Parathyroid adenoma (tissue), 2 donors: ENCODE measurements around the gene MASP2.
"Not testable (repeated sequence)": the region's sequence is repeated elsewhere in the genome, so short reads cannot be mapped to it uniquely, and the experiment has no call there.

ENCODE experiments used
- H2AFZ ChIP-seq: fragments of 300-600 bp; sonication (generic); one replicate; pipeline ENCODE4 v1.7.0; 2017; ENCODE audit warnings: antibody characterized with exemption, mild to moderate bottlenecking
- H3K27ac ChIP-seq: fragments of 300-600 bp; sonication (generic); one replicate; pipeline ENCODE4 v1.7.0; 2017
- H3K27me3 ChIP-seq: fragments of 300-600 bp; sonication (generic); one replicate; pipeline ENCODE4 v1.7.0; 2017; ENCODE audit warnings: low read length; ENCODE audit not compliant: control insufficient read depth, insufficient read depth
- H3K36me3 ChIP-seq: fragments of 300-600 bp; sonication (generic); one replicate; pipeline ENCODE4 v1.7.0; 2017; ENCODE audit warnings: low read length; ENCODE audit not compliant: control insufficient read depth, insufficient read depth
- H3K4me1 ChIP-seq: fragments of 300-600 bp; sonication (generic); one replicate; pipeline ENCODE4 v1.7.0; 2017; ENCODE audit warnings: control low read depth
- H3K4me2 ChIP-seq: fragments of 300-600 bp; sonication (generic); one replicate; pipeline ENCODE4 v1.7.0; 2017; ENCODE audit warnings: low read length
- H3K4me3 ChIP-seq: fragments of 300-600 bp; sonication (generic); one replicate; pipeline ENCODE4 v1.7.0; 2017; ENCODE audit warnings: low read depth, low read length
- H3K79me2 ChIP-seq: fragments of 300-600 bp; sonication (generic); one replicate; pipeline ENCODE4 v1.7.0; 2017; ENCODE audit warnings: control low read depth
- H3K9ac ChIP-seq: fragments of 300-600 bp; sonication (generic); one replicate; pipeline ENCODE4 v1.7.0; 2017; ENCODE audit warnings: mild to moderate bottlenecking
- H3K9me3 ChIP-seq: fragments of 300-600 bp; sonication (generic); one replicate; pipeline ENCODE4 v1.7.0; 2017; ENCODE audit warnings: low read length; ENCODE audit not compliant: control insufficient read depth
- TF ChIP-seq, protein P1 (sequence below): fragments of 300-600 bp; sonication (generic); IDR thresholded peaks from one replicate; pipeline ENCODE4 v1.7.0; 2017; ENCODE audit warnings: antibody characterized with exemption, mild to moderate bottlenecking
- donor health status: primary hyperparathyroidism.

The MASP2 gene

GRCh38 chr1:11067716-11068599 is 20.9 kb upstream of the MASP2 start:
- Histone ChIP-seq H3K9ac (no peak overlapping the region), H3K9me3 (no peaks in the 10 kb centered on the region), H3K27ac (no peak overlapping the region), H3K36me3 (no peaks in the 10 kb centered on the region), H3K4me1 (no peaks in the 10 kb centered on the region), H3K4me3 (no peak overlapping the region), H3K27me3 (no peaks in the 10 kb centered on the region), H3K4me2 (no peak overlapping the region), H3K79me2 (no peaks in the 10 kb centered on the region), H2AFZ (no peak overlapping the region)
- TF ChIP-seq, protein P1, sequence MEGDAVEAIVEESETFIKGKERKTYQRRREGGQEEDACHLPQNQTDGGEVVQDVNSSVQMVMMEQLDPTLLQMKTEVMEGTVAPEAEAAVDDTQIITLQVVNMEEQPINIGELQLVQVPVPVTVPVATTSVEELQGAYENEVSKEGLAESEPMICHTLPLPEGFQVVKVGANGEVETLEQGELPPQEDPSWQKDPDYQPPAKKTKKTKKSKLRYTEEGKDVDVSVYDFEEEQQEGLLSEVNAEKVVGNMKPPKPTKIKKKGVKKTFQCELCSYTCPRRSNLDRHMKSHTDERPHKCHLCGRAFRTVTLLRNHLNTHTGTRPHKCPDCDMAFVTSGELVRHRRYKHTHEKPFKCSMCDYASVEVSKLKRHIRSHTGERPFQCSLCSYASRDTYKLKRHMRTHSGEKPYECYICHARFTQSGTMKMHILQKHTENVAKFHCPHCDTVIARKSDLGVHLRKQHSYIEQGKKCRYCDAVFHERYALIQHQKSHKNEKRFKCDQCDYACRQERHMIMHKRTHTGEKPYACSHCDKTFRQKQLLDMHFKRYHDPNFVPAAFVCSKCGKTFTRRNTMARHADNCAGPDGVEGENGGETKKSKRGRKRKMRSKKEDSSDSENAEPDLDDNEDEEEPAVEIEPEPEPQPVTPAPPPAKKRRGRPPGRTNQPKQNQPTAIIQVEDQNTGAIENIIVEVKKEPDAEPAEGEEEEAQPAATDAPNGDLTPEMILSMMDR, result no peak

- Histone ChIP-seq H3K27ac (no peak overlapping the region), H2AFZ (no peak overlapping the region), H3K36me3 (no peaks in the 10 kb centered on the region), H3K4me1 (no peaks in the 10 kb centered on the region), H3K9me3 (no peaks in the 10 kb centered on the region), H3K4me3 (no peak overlapping the region), H3K27me3 (no peaks in the 10 kb centered on the region), H3K79me2 (no peaks in the 10 kb centered on the region), H3K9ac (no peak overlapping the region), H3K4me2 (no peak overlapping the region)
- TF ChIP-seq, protein P1, result no peak
These were observed 18.8 kb upstream of the MASP2 start for GRCh38 chr1:11065796-11066195.

GRCh38 chr1:11064942-11065341 is 17.9 kb upstream of the MASP2 start:
- no peaks in the 10 kb centered on the region for H3K79me2 ChIP-seq
- no peak overlapping the region for H3K4me2 ChIP-seq
- no peak overlapping the region for H3K9ac ChIP-seq
- TF ChIP-seq, protein P1, result no peak
- H2AFZ ChIP-seq, result no peak overlapping the region
- H3K27ac ChIP-seq, result no peak overlapping the region
- H3K9me3 ChIP-seq, result no peaks in the 10 kb centered on the region
- no peaks in the 10 kb centered on the region for H3K36me3 ChIP-seq
- no peaks in the 10 kb centered on the region for H3K27me3 ChIP-seq
- no peak overlapping the region for H3K4me3 ChIP-seq
- H3K4me1 ChIP-seq, result no peaks in the 10 kb centered on the region

DNA sequence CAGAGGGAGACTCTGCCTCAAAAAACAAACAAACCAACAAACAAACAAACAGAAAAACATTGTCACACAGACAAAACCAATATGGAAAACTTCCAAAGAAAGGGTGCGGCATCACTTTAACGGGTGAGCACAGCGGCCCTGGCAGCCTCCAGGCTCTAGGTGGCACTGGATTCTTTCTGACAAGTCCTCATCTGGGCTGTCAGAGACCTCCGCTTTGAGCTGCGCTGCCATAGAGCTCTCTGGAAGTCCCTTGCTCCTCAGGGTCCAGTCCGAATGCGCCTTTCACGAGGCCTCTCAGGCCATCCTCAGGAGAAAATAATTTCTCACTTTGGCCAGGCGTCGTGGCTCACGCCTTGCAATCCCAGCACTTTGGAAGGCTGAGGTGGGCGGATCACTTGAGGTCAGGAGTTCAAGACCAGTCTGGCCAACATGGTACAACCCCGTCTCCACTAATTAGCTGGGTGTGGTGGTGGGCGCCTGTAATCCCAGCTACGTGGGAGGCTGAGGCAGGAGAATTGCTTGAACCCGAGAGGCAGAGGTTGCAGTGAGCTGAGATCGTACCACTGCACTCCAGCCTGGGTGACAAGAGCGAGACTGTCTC is 17.0 kb upstream of the MASP2 start:
- H3K9me3 ChIP-seq, H2AFZ ChIP-seq, H3K4me1 ChIP-seq, H3K27me3 ChIP-seq, H3K36me3 ChIP-seq, H3K4me3 ChIP-seq, H3K9ac ChIP-seq, H3K79me2 ChIP-seq, H3K4me2 ChIP-seq, H3K27ac ChIP-seq: not testable (repeated sequence)

- Histone ChIP-seq H3K4me1 (no peaks in the 10 kb centered on the region), H2AFZ (no peak overlapping the region), H3K36me3 (no peaks in the 10 kb centered on the region), H3K79me2 (no peaks in the 10 kb centered on the region), H3K27me3 (no peaks in the 10 kb centered on the region), H3K4me3 (no peak overlapping the region), H3K27ac (no peak overlapping the region), H3K9ac (no peak overlapping the region), H3K4me2 (no peak overlapping the region), H3K9me3 (no peaks in the 10 kb centered on the region)
- TF ChIP-seq, protein P1, result no peak
These were observed 15.9 kb upstream of the MASP2 start for GRCh38 chr1:11062965-11063401.
